GM19467 (cell line): ENCODE results near the gene C17orf107.
A peak's percentile ranks its signal among the peaks of the same experiment; 100 is the strongest.

Experiments used
- ATAC-seq: cut with Tn5 transposase; IDR thresholded peaks from one replicate; pipeline ENCODE4 v1.9.1; 2021; ENCODE audit warnings: mild to moderate bottlenecking, moderate library complexity; ENCODE audit not compliant: unreplicated experiment

Gene C17orf107

GRCh38 chr17:4948166-4948930 lies 49.0 kb downstream of the C17orf107 start, which contains the start of gene PFN1:
PFN1 (minus strand) TSS chr17:4948530; CDS start chr17:4948394, 136 bp downstream.
- ATAC-seq = peak; percentile 7

- ATAC-seq = peak; percentile 26
These were observed 49.6 kb downstream of the C17orf107 start for GRCh38 chr17:4948931-4949320.

- ATAC-seq = peak; percentile 22
These were observed 50.2 kb downstream of the C17orf107 start for GRCh38 chr17:4949321-4950074.

GRCh38 chr17:4950075-4950745 lies 50.9 kb downstream of the C17orf107 start:
- ATAC-seq = peak; percentile 6

- ATAC-seq = no peak
These were observed 51.4 kb downstream of the C17orf107 start, which contains the start of gene ENO3 for GRCh38 chr17:4950746-4951204. ENO3 (plus strand) TSS chr17:4951119; CDS start chr17:4951830, 711 bp downstream.

- no peak for ATAC-seq
These were observed 52.1 kb downstream of the C17orf107 start for GRCh38 chr17:4951486-4951885.
